Measurements from ENCODE around the gene MRPL14. TPM values are rescaled to one million over a fixed set of nuclear protein-coding genes. Genes with fewer than 3 reads are reported as not detected.

MRPL14 gene
- total RNA-seq, 2 experiments from 2014 or later: 51.3 to 87.2 TPM

- no peak overlapping the region for H3K27ac ChIP-seq (ENCODE audit: low read depth, low read length, poor library complexity, severe bottlenecking)
- DNase-seq (ENCODE audit: low spot score): no peak
- no peak for TF ChIP-seq EZH2phosphoT487 (IDR thresholded peaks at IDR 0.05; ENCODE audit: borderline replicate concordance, low read depth, low read length)
- TF ChIP-seq CTCF (conservative IDR thresholded peaks at IDR 0.05; ENCODE audit: low read length): no peak
- H3K4me2 ChIP-seq (ENCODE audit: low read length): peak overlapping the region; percentile 56; the same call in 1 of the 2 replicates
- no peaks in the 10 kb centered on the region for H3K79me2 ChIP-seq (ENCODE audit: insufficient read depth, low read depth, low read length)
- no peak overlapping the region for H2AFZ ChIP-seq (ENCODE audit: low read length)
- no peaks in the 10 kb centered on the region for H4K20me1 ChIP-seq (ENCODE audit: insufficient read depth, low read length)
- no TSS peak for BruUV-seq (replicated peaks)
- ChIA-PET CTCF (ENCODE audit: unreplicated experiment) (no interaction called here), POLR2A (no interaction called here)
- no peaks in the 10 kb centered on the region for H3K9me2 ChIP-seq (ENCODE audit: insufficient read depth, low read length)
- intact Hi-C loops (cut with micrococcal nuclease; ENCODE audit: unreplicated experiment): loop anchor here (10.0 kb wide), 2 partner anchors 443 to 563 kb away; partner anchors contain the start of genes LRRC73, MAD2L1BP, POLR1C and YIPF3
- no peaks in the 10 kb centered on the region for H3K9me3 ChIP-seq (ENCODE audit: low read length)
- peak overlapping the region; percentile 41 for H3K4me3 ChIP-seq (ENCODE audit: low read depth, low read length, poor library complexity, severe bottlenecking)
- H3K4me1 ChIP-seq (ENCODE audit: insufficient read depth, low read length, poor library complexity, severe bottlenecking): peaks cover 55% of the 10 kb centered on the region
- H3K36me3 ChIP-seq (ENCODE audit: insufficient read depth, low read length): no peaks in the 10 kb centered on the region
Measured at GRCh38 chr6:44077214-44077946, 49.9 kb downstream of the MRPL14 start.

DNA sequence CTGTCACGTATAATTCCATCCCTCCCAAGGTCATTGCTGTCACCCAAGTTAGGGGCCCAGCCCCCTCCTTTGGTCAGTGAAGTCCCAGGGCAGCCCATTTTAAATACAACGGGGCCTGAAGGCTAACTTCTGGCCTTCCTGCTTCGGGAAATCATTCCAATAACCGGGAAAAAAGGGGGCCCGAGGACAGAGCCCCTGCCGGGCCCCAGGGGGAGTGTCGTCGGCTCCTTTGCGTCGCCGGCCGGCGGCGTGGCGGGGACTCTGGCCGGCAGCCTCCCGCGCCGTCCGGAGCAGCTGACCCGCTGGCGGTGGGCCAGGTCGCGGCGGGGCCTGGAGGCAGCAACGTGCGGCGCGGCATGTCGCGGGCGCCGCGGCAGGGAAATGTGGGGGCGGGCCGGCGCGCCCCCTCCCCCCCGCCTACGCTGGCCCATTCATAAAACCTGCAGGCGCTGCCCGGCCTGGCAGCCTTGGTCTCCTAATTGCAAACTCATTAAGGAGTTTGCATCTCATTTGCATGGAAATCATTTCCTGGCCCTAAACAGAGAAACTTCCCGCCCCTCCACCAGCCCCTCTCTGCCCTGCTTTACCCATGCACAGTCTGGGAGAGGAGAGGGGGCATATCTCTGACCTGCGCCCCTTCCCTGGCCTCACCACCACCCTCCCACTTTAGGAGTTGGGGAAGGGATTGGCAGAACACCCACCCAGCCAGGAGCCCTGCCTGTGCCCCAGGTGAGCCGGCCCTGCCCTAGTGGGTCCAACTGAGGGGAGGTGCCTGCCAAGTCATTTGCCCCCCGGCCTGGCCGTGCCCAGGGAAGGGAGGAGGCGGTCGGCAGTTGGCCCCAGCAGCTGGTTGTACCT, 50.7 kb downstream of the MRPL14 start:
- H3K36me3 ChIP-seq (ENCODE audit: insufficient read depth, low read length): no peaks in the 10 kb centered on the region
- POLR2A ChIA-PET: no interaction called here
- H3K9me3 ChIP-seq (ENCODE audit: low read length): no peaks in the 10 kb centered on the region
- H3K4me2 ChIP-seq (ENCODE audit: low read length): peak overlapping the region; percentile 56
- no peaks in the 10 kb centered on the region for H4K20me1 ChIP-seq (ENCODE audit: insufficient read depth, low read length)
- peak; percentile 64 for DNase-seq (ENCODE audit: low spot score)
- H3K27ac ChIP-seq (ENCODE audit: low read depth, low read length, poor library complexity, severe bottlenecking): no peak overlapping the region
- CTCF ChIA-PET (ENCODE audit: unreplicated experiment): no interaction called here
- intact Hi-C loops (cut with micrococcal nuclease; ENCODE audit: unreplicated experiment): loop anchor here (10.0 kb wide), 2 partner anchors 442 to 562 kb away; partner anchors contain the start of genes LRRC73, MAD2L1BP, POLR1C and YIPF3
- BruUV-seq (replicated peaks): no TSS peak
- peaks cover 55% of the 10 kb centered on the region for H3K4me1 ChIP-seq (ENCODE audit: insufficient read depth, low read length, poor library complexity, severe bottlenecking)
- peak overlapping the region; percentile 41 for H3K4me3 ChIP-seq (ENCODE audit: low read depth, low read length, poor library complexity, severe bottlenecking)
- TF ChIP-seq EZH2phosphoT487 (IDR thresholded peaks at IDR 0.05; ENCODE audit: borderline replicate concordance, low read depth, low read length) (no peak), CTCF (conservative IDR thresholded peaks at IDR 0.05; ENCODE audit: low read length) (no peak)
- no peaks in the 10 kb centered on the region for H3K79me2 ChIP-seq (ENCODE audit: insufficient read depth, low read depth, low read length)
- no peaks in the 10 kb centered on the region for H3K9me2 ChIP-seq (ENCODE audit: insufficient read depth, low read length)
- H2AFZ ChIP-seq (ENCODE audit: low read length): no peak overlapping the region; the same call in 1 of the 2 replicates

All from OCI-LY7 (cell line).